GM12892 (cell line): ENCODE results near the gene DTD1.

Source experiments
- POLR2A ChIP-seq: IDR thresholded peaks from 2 replicates; pipeline ENCODE4 v1.6.1; 2011; ENCODE audit warnings: low read depth, low read length, control low read depth
- POLR2AphosphoS5 ChIP-seq: IDR thresholded peaks from 2 replicates; pipeline ENCODE4 v1.6.1; 2011; ENCODE audit warnings: low read depth, low read length, control low read depth
- TAF1 ChIP-seq: IDR thresholded peaks from 2 replicates; pipeline ENCODE4 v1.6.1; 2011; ENCODE audit warnings: low read depth, mild to moderate bottlenecking, control low read depth, low read length, borderline replicate concordance

- TF ChIP-seq TAF1: no peak
- TF ChIP-seq POLR2A: no peak
- TF ChIP-seq POLR2AphosphoS5: no peak
Observed at GRCh38 chr20:18774207-18774606, 186.4 kb downstream of the DTD1 start.
